Endometrium (tissue), 2 donors: ENCODE data around the gene PSTPIP1.

Source experiments
- FAIRE-seq: peaks from 2 replicates; lab custom pipeline; 2012; peaks lifted over from hg19 to GRCh38; lab: Jason Lieb, UNC
- donor health status: control.
- donor health status: control.

The PSTPIP1 gene

GRCh38 chr15:76978522-76979330 is 16.2 kb upstream of the PSTPIP1 start:
- FAIRE-seq = no peak

- no peak for FAIRE-seq
Measured at GRCh38 chr15:76979331-76979925, 15.5 kb upstream of the PSTPIP1 start.

- FAIRE-seq = no peak
Measured at GRCh38 chr15:76979996-76980520, 14.9 kb upstream of the PSTPIP1 start.

DNA sequence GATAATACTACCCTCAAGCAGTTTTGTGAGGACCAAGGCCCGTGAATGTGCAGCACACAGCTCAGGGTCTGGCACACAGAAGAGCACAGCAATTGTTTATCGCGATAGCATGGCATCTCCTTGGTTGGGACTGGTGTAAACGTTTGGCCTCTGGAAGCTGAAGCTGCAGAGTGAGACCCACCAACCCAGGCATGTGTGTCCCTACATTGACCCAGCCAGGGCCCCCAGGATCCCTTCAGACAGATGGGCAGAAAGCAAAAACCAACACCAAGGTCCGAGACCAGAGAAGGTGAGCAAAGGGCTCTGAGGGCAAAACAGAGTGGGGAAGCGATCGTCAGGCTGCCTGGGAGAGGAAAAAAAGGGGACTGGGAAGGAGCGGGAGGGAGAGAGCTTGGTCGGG is 12.6 kb upstream of the PSTPIP1 start:
- no peak for FAIRE-seq

DNA sequence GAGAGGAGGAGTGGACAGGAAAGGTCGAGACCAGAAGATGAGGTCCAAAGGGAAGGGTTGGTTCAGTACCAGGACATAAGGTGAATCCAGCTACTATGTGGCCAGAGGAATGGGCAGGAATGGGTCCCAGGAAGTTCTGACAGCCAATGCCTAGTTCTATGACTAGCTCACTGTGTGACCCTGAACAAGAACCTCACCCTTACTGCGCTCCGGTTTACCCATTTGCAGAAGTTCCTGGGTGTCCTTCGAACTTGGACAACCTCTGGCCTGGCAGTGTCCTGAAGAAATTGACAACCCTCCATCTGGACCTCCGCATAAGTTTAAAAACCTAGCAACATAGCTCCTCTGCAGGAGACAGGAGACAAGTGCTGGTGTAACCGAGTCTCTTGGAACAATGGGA is 12.2 kb upstream of the PSTPIP1 start:
- no peak for FAIRE-seq

- no peak for FAIRE-seq
Measured at GRCh38 chr15:76983590-76984375, 11.1 kb upstream of the PSTPIP1 start.

GRCh38 chr15:76986743-76987142 is 8.2 kb upstream of the PSTPIP1 start:
- FAIRE-seq = no peak

DNA sequence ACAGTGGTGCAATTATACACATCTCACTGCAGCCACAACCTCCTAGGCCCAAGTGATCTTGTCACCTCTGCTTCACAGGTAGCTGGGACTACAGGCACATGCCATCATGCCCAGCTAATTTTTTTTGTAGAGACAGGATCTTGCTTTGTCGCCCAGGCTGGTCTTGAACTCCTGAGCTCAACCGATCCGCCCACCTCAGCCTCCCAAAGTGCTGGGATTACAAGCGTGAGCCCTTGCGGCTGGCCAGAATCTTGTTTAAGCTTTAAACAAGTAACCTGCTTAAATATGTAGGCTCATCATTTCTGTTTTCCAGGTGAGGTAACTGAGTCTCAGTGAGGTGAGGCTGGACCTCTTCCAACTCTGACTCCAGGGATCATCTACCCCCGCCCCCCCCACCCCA is 7.7 kb upstream of the PSTPIP1 start:
- no peak for FAIRE-seq

GRCh38 chr15:76987896-76988860 is 6.7 kb upstream of the PSTPIP1 start:
- no peak for FAIRE-seq

DNA sequence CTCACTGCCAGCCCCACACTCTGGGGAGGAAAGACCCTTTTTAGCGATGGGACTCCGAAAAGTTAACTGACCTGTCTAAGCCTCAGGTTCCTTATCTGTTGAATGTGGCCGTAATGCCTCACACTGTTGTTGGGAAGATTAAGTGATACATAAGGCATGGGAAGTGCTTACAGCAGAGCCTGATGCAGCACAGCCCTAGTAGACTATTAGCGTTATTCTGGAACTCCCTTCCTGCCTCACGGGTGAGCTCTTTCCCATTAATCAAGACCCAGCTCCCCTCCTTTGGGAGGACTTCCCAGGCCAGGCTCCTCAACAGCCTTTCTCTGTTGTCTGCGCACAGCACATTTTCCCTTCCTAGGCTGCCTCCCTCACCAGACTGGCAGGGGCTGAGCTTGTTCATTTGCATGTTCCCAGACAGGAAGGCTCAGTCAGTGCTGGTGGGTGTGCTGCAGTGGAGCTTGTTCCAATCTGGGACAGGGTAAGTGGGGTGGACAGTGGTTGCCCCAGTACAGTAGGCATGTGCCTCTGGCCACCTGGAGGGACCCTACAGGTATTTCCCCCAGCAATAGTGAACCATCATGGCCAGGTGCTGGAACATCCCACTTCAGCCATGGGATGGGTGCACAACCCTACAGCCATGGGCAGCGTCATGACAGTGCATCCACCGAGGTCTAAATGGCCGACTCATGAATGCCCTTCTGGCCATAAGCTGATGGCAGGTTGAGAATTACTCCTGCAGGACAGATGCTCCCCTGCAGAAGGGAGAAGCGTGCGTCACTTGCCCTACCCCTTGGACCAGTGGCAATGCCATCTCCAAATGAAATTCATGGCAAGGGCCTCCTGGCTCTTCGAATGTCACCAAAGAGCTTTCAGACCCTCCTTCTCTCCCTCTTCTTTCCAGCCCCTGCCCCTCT is 5.8 kb upstream of the PSTPIP1 start:
- no peak for FAIRE-seq

- FAIRE-seq = no peak
Measured at GRCh38 chr15:76991048-76991447, 3.9 kb upstream of the PSTPIP1 start.

DNA sequence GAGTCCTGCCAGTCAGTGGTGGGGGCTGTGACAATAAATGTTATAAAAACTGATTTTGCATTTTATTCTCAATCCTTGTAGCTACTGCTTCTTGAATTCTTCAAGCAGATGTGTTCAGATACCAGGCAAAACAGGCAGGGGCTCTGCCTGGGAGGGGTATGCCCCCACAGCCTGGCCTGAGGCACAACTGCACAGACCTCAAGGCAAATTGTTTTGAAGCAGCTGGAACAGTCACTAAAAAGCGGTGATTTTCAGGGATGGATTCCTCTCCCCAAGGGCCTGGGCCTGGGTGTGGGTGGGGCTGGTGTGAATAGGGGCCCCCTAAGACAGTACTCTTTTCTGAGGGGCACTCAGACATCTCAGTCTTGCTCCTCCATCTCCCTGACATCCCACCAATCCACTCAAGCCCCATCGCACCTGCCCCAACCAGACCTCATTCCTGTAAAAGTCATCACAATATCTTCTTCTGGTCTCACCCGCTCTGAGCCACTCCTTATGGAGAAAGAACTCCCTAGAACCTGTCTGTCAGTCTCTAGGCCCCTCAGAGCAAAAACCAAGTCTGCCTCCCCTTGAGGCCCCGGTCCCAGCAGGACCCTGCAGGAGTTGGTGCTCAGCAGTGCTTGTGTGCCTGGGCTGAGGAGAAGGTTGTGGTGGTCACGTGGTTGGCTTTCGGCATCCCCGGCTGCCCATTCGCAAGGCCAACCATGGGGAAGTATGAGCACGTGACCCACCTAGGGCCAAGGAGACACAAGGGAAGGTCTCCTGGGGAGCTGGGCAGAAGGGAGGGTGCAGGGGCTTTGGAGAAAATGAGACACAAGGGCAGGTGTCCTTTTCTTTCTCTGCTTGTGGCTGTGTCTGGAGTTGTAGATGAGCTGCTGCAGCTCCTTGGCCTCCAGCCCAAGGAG is 2.9 kb upstream of the PSTPIP1 start:
- FAIRE-seq = no peak

- no peak for FAIRE-seq
Measured at GRCh38 chr15:76993114-76993725, 1.7 kb upstream of the PSTPIP1 start.

GRCh38 chr15:76994001-76994400 is 925 bp upstream of the PSTPIP1 start:
- no peak for FAIRE-seq

- FAIRE-seq = no peak
Measured at GRCh38 chr15:76994496-76994895, 430 bp upstream of the PSTPIP1 start.

DNA sequence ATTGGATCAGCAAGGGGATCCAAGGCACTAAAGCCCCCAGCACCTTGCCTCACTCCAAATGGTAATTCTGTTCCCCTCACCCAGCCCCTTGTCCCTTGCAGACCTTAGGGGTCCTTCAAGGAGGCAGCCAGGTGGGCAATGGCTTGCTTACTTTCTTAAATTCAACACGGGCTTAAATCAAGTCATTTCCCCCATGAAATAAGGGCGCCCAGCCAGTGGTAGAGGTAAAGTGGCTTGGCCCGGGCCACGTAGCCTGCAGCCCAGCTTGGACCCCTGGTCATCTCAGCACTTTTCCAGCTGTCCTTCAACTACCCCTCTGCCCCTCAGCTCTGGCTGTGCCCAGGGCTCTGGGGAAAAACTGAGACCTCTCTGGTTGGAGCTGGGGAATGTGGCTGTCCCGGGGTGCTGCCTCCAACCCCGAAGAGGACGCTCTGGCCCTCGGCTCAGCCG is 1.2 kb downstream of the PSTPIP1 start:
- FAIRE-seq = no peak

- no peak for FAIRE-seq
Measured at GRCh38 chr15:76996526-76997401, 1.8 kb downstream of the PSTPIP1 start.
